ENCODE measurements around the gene ADAM11. TPM values are rescaled to one million over a fixed set of nuclear protein-coding genes. Genes with fewer than 3 reads are reported as not detected.
A peak's percentile ranks its signal among the peaks of the same experiment; 100 is the strongest.

Gene ADAM11
- polyA plus RNA-seq, 2 of the 4 experiments (the other 2 are of a cell fraction) = 0.75 to 2.1 TPM

DNA sequence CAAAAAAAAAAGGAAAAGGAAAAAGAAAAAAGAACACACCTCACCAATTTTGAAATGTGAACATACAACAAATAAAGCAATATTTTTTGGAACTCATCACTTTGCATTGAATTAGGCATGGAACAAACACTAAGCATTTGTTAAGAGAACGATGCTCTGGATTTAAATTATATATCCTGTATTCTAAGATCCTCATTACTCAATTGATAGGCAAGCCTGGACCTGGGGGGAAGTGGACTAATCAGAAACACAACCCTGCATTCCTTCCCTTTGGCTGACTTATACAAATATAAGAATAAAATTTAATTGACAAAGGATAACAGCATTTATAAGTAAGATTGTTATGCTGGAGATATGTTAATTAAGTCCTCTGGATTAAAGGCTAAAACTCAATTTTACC lies 69.1 kb downstream of the ADAM11 start:
- no peak overlapping the region for H3K27ac ChIP-seq
- ATAC-seq (no peak), FAIRE-seq (peak; percentile 36), DNase-seq (ENCODE audit: low read depth in 1 of 2, low spot score in 1 of 2) (no peak)
- ChIA-PET POLR2A (interaction anchor here (1.4 kb wide), 1 partner anchor 51 kb away, joined by 4 read pairs; no protein-coding TSS in a partner anchor), CTCF (interaction anchor here (1.3 to 5.9 kb wide), 6 partner anchors 37 to 53 kb away, joined by 3 to 52 read pairs (median 9); no protein-coding TSS in a partner anchor)
- TF ChIP-seq HDAC2 (IDR thresholded peaks at IDR 0.05) (no peak), RARB (CRISPR knock-in tag; IDR thresholded peaks at IDR 0.05) (no peak)
- TF ChIP-seq, protein P1, sequence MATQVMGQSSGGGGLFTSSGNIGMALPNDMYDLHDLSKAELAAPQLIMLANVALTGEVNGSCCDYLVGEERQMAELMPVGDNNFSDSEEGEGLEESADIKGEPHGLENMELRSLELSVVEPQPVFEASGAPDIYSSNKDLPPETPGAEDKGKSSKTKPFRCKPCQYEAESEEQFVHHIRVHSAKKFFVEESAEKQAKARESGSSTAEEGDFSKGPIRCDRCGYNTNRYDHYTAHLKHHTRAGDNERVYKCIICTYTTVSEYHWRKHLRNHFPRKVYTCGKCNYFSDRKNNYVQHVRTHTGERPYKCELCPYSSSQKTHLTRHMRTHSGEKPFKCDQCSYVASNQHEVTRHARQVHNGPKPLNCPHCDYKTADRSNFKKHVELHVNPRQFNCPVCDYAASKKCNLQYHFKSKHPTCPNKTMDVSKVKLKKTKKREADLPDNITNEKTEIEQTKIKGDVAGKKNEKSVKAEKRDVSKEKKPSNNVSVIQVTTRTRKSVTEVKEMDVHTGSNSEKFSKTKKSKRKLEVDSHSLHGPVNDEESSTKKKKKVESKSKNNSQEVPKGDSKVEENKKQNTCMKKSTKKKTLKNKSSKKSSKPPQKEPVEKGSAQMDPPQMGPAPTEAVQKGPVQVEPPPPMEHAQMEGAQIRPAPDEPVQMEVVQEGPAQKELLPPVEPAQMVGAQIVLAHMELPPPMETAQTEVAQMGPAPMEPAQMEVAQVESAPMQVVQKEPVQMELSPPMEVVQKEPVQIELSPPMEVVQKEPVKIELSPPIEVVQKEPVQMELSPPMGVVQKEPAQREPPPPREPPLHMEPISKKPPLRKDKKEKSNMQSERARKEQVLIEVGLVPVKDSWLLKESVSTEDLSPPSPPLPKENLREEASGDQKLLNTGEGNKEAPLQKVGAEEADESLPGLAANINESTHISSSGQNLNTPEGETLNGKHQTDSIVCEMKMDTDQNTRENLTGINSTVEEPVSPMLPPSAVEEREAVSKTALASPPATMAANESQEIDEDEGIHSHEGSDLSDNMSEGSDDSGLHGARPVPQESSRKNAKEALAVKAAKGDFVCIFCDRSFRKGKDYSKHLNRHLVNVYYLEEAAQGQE (IDR thresholded peaks at IDR 0.05) = no peak
- 73% methylated on average over 1 of the region's 1 CpG for WGBS (ENCODE audit: missing lambda C conversion rate)
- peak overlapping the region; percentile 94 for H3K4me2 ChIP-seq
- H3K4me1 ChIP-seq = peaks cover 23% of the 10 kb centered on the region
- H3K9me3 ChIP-seq = no peaks in the 10 kb centered on the region
- H3K4me3 ChIP-seq = no peak overlapping the region

DNA sequence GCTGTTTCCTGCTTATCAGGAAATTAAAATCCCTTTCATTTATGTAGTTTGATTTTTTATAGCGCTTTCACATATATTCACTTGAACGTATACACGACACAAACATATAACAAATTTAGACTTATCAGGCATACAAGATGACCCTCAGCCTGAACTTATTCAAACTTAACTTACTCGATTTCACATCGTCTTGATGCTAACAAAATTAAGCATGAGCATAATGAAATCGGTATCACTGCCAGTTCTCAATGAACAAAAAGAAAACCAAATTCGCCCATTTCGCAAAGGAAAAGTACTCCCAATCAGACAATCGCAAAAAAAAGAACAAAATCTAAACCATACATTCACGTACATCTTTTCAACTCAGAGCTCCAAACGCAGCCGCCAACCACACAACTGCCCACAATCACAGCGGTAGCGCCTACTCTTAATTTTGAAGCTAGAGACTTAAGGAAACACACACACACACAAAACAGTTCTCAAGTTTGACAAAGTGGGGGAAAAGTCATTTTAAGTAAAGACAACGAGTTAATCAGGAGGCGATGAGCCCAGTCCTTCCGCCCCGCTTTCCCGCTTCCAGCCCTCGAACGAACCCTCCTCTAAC lies 70.2 kb downstream of the ADAM11 start:
- no peaks in the 10 kb centered on the region for H3K9me3 ChIP-seq
- FAIRE-seq (peak; percentile 80), DNase-seq (ENCODE audit: low read depth in 1 of 2, low spot score in 1 of 2) (peak in 1 of 2 experiments; percentile 38), ATAC-seq (peak; percentile 10 to 21; a peak in 4 of 6 replicates)
- H3K4me3 ChIP-seq = peak overlapping the region; percentile 87
- H3K4me2 ChIP-seq = peak overlapping the region; percentile 94
- ChIA-PET POLR2A (interaction anchor here (0.6 to 1.4 kb wide), 2 partner anchors 8 to 50 kb away, joined by 3 to 4 read pairs; no protein-coding TSS in a partner anchor), CTCF (interaction anchor here (0.6 to 1.8 kb wide), 9 partner anchors 16 to 54 kb away, joined by 3 to 10 read pairs (median 4); no protein-coding TSS in a partner anchor)
- H3K27ac ChIP-seq = peak overlapping the region; percentile 77 to 95
- peaks cover 18% of the 10 kb centered on the region for H3K4me1 ChIP-seq
- 3% methylated on average over 21 of the region's 21 CpGs for WGBS (ENCODE audit: missing lambda C conversion rate)
- TF ChIP-seq CBX2 (IDR thresholded peaks at IDR 0.05; ENCODE audit: borderline replicate concordance, low read depth) (no peak), RFX5 (IDR thresholded peaks at IDR 0.05) (no peak), ZSCAN20 (CRISPR knock-in tag; IDR thresholded peaks at IDR 0.05) (no peak)
- TF ChIP-seq, protein P2, sequence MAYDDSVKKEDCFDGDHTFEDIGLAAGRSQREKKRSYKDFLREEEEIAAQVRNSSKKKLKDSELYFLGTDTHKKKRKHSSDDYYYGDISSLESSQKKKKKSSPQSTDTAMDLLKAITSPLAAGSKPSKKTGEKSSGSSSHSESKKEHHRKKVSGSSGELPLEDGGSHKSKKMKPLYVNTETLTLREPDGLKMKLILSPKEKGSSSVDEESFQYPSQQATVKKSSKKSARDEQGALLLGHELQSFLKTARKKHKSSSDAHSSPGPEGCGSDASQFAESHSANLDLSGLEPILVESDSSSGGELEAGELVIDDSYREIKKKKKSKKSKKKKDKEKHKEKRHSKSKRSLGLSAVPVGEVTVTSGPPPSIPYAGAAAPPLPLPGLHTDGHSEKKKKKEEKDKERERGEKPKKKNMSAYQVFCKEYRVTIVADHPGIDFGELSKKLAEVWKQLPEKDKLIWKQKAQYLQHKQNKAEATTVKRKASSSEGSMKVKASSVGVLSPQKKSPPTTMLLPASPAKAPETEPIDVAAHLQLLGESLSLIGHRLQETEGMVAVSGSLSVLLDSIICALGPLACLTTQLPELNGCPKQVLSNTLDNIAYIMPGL (CRISPR knock-in tag; IDR thresholded peaks at IDR 0.05; ENCODE audit: borderline replicate concordance) = no peak
- TF ChIP-seq, protein P1 (IDR thresholded peaks at IDR 0.05) = no peak

DNA sequence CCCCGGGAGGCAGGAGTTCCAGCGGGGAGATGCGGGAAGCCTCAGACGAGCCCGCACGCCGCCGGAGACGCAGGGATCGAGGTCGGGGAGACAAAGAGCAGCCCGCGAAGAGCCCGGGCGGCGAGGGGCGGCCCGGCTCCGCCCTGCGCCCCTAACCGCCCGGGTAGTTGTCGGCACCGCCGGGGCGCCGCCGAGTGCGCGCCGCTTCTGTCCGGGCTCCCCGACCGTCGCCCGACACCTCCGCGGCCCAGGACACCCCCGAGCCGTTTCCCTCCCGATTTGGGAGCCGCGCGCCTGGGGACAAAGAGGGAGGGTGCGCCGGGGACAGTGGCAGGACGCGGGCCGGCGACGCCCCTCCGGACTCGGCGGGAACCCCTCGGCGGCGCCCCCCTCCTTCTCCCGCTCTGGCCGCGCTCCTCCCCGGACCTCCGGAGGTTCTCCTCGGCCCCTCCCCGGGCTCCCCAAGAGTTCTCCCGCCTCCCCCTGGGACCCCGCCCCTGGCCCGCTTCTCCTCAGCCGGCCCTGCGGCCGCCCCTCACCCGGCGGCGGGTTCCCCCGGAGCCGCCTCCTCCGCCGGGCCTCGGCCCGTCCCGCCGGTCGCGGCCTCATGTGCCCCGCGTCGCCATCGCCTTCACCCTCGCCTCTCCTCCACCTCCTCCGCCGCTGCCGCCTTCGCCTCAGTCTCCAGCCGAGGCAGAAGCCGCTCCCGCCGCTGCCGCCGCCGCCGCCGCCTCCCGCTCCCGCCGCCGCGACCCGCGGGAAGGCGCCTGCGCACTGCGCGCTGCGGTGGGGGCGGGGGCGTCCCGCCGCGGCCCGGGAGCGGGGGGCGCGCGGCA lies 71.0 kb downstream of the ADAM11 start, which contains the start of gene GJC1:
GJC1 (minus strand) TSS at position 765 of the 836 bp plus-strand sequence. CDS start 24,470 bp downstream, outside the sequence.
- CTCF ChIA-PET = interaction anchor here (0.8 to 10.1 kb wide), 12 partner anchors 12 to 306 kb away, joined by 3 to 122 read pairs (median 4); partner anchors contain the start of gene ACBD4
- peak within 1 kb of the TSS; percentile 77 to 95 for H3K27ac ChIP-seq
- FAIRE-seq = no peak
- TF ChIP-seq ESRRA (IDR thresholded peaks at IDR 0.05; ENCODE audit: borderline replicate concordance, low read length) (no peak), CBX8 (IDR thresholded peaks at IDR 0.05) (no peak), HOXA7 (CRISPR knock-in tag; IDR thresholded peaks at IDR 0.05) (no peak), ZSCAN20 (CRISPR knock-in tag; IDR thresholded peaks at IDR 0.05) (no peak), MAZ (IDR thresholded peaks at IDR 0.05; ENCODE audit: borderline replicate concordance, low read depth, low read length) (no peak), CHD2 (IDR thresholded peaks at IDR 0.05; ENCODE audit: low read length, partially characterized antibody) (no peak), ZNF302 (CRISPR knock-in tag; IDR thresholded peaks at IDR 0.05) (no peak), PHF8 (IDR thresholded peaks at IDR 0.05; ENCODE audit: borderline replicate concordance, low read depth) (no peak)
- TF ChIP-seq, protein P3, sequence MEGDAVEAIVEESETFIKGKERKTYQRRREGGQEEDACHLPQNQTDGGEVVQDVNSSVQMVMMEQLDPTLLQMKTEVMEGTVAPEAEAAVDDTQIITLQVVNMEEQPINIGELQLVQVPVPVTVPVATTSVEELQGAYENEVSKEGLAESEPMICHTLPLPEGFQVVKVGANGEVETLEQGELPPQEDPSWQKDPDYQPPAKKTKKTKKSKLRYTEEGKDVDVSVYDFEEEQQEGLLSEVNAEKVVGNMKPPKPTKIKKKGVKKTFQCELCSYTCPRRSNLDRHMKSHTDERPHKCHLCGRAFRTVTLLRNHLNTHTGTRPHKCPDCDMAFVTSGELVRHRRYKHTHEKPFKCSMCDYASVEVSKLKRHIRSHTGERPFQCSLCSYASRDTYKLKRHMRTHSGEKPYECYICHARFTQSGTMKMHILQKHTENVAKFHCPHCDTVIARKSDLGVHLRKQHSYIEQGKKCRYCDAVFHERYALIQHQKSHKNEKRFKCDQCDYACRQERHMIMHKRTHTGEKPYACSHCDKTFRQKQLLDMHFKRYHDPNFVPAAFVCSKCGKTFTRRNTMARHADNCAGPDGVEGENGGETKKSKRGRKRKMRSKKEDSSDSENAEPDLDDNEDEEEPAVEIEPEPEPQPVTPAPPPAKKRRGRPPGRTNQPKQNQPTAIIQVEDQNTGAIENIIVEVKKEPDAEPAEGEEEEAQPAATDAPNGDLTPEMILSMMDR (IDR thresholded peaks at IDR 0.05) = no peak
- TF ChIP-seq, protein P4, sequence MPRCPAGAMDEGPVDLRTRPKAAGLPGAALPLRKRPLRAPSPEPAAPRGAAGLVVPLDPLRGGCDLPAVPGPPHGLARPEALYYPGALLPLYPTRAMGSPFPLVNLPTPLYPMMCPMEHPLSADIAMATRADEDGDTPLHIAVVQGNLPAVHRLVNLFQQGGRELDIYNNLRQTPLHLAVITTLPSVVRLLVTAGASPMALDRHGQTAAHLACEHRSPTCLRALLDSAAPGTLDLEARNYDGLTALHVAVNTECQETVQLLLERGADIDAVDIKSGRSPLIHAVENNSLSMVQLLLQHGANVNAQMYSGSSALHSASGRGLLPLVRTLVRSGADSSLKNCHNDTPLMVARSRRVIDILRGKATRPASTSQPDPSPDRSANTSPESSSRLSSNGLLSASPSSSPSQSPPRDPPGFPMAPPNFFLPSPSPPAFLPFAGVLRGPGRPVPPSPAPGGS (IDR thresholded peaks at IDR 0.05) = peak; percentile 73; the same call in 2 of the 3 replicates

More for the DNA sequence above, 71.0 kb downstream of the ADAM11 start, which contains the start of gene GJC1:
- POLR2A ChIA-PET = no interaction called here
- peak; percentile 48 to 49 for DNase-seq (ENCODE audit: low read depth in 1 of 2, low spot score in 1 of 2)
- ATAC-seq = peak; percentile 73 to 76
- H3K9me3 ChIP-seq = no peaks in the 10 kb centered on the region
- peak within 1 kb of the TSS; percentile 94 for H3K4me2 ChIP-seq
- under 1% methylated on average over 60 of the region's 123 CpGs for WGBS (ENCODE audit: missing lambda C conversion rate)
- peaks cover 18% of the 10 kb centered on the region for H3K4me1 ChIP-seq
- H3K4me3 ChIP-seq = peak within 1 kb of the TSS; percentile 87

All from A549 (cell line).